SU-DHL-6 (cell line): ENCODE data around the gene RFX4.

Source experiments
- CTCF ChIP-seq: fragments of 200-600 bp; sonication (generic); IDR thresholded peaks from one replicate; pipeline ENCODE4 v1.5.1; 2017; ENCODE audit warnings: antibody characterized with exemption, mild to moderate bottlenecking, low read length, moderate library complexity; ENCODE audit not compliant: insufficient read depth, poor library complexity, severe bottlenecking
- EZH2phosphoT487 ChIP-seq: fragments of 200-600 bp; sonication (generic), shearing (Covaris generic); conservative IDR thresholded peaks from 2 replicates; pipeline ENCODE4 v1.6.1; 2018; ENCODE audit warnings: mild to moderate bottlenecking, antibody characterized with exemption, low read length, moderate library complexity, mixed read lengths

GRCh38 chr12:106675651-106676435, 93.0 kb downstream of the RFX4 start:
- TF ChIP-seq CTCF (no peak), EZH2phosphoT487 (no peak)
